HG02623 (cell line): ENCODE data around the gene PAAF1.

Experiments used
- ATAC-seq: cut with Tn5 transposase; IDR thresholded peaks from one replicate; pipeline ENCODE4 v1.9.1; 2021; ENCODE audit warnings: moderate library complexity; ENCODE audit not compliant: unreplicated experiment

PAAF1 gene

GRCh38 chr11:73969991-73970800, 93.4 kb downstream of the PAAF1 start:
- ATAC-seq, result no peak

DNA sequence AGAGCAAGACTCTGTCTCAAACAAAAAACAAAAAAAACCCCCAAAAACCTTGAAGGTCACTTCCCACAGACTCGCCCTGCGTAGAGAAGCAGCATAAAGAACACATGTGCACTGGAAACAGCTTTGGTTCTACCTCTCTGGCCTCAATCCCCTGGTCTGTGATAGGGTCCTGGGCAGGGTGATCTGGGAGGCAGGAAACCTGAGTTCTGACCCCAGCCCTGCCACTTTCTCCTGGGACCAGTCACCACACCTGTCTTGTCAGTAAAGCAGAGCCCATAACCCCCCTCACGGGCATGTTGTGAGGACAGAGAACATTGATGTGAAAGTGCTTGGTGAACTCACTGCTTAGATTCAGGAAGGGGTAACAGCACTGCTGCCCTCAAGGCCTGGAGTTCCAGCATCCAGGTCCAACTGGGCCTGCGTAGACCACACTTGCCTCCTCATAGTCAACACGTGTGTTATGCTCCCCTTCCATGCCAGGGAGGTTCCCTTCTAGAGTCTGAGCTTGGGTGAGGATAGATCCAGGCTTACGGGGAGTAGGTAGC, 94.4 kb downstream of the PAAF1 start:
- ATAC-seq, result no peak

DNA sequence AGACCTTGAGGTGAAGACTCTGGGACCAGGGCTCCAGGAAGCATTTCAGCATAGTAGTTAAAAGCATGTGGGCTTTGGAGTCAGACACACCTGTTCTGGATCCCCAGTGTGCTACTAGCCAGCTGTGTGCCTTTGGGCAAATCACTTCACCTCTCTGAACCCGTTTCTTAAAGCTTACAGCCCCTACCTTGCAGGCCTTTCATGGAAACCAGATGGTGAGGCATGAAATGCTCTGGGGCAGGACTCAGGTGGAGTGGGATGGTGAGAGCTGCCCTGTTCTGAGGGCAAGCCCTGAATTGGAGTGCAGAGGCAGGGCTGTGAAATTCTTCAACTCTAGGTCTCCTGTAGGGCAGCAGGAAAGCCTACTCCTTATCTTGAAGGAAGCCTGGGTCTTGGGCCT, 95.4 kb downstream of the PAAF1 start:
- no peak for ATAC-seq

GRCh38 chr11:73972620-73973449, 96.0 kb downstream of the PAAF1 start:
- no peak for ATAC-seq

- ATAC-seq, result no peak
These were observed 98.0 kb downstream of the PAAF1 start for GRCh38 chr11:73974604-73975478.

- no peak for ATAC-seq
These were observed 98.6 kb downstream of the PAAF1 start for GRCh38 chr11:73975479-73975757.

DNA sequence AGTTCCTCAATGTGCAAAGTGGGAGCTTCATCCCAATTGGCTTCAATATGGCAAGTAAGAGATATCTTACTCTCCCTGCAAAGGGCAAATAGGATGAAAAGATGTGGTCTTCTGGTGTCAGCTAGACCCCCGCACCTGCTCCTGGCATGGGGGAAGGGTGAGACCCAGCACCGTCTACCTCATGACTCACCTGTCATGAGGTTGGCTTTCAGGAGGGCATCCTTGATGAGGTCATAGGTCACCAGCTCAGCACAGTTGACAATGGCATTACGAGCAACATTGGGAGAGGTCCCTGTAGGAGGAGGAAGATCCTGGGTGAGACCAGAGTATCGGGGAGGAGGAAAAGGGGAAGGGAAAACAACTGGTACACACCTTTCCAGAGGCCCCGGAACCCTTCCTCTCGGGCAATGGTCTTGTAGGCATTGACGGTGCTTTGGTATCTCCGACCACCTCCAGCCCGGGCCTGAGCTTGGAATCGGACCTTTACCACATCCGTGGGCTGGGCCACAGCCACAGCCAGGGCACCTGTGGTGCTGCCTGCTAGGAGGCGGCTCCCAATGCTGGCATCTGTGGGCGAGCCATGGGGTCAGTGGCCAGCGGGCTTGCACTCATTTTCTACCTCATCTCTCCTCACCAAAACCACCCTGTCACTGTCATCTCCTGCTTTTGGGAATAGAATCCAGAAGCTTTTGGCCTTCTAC, 99.8 kb downstream of the PAAF1 start:
- ATAC-seq, result no peak

- no peak for ATAC-seq
These were observed 101.2 kb downstream of the PAAF1 start for GRCh38 chr11:73977856-73978519.

DNA sequence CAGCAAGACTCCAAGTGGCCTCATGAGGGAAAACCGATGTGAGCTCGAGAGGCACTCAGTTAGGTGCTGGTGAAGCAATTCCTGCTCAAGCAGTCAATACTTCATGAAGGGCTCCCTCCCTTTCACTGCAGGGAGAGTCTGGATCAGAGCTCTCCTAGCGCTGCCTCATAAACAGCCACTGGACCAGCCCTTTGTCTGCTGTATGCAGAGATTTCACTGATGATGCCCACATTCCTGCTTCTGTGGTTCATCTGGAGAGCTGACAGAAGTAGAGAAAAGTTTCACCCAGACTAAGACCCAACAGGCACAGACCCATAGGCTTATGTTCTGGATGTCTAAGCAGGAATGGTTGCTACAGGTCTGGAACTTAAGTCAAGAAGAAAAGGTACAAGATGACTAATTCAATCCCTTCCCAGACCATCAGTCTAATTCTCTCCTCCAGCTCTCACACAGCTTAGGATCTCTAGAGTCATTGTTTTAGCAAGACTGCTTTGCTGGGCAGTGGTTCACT, 101.8 kb downstream of the PAAF1 start:
- no peak for ATAC-seq

DNA sequence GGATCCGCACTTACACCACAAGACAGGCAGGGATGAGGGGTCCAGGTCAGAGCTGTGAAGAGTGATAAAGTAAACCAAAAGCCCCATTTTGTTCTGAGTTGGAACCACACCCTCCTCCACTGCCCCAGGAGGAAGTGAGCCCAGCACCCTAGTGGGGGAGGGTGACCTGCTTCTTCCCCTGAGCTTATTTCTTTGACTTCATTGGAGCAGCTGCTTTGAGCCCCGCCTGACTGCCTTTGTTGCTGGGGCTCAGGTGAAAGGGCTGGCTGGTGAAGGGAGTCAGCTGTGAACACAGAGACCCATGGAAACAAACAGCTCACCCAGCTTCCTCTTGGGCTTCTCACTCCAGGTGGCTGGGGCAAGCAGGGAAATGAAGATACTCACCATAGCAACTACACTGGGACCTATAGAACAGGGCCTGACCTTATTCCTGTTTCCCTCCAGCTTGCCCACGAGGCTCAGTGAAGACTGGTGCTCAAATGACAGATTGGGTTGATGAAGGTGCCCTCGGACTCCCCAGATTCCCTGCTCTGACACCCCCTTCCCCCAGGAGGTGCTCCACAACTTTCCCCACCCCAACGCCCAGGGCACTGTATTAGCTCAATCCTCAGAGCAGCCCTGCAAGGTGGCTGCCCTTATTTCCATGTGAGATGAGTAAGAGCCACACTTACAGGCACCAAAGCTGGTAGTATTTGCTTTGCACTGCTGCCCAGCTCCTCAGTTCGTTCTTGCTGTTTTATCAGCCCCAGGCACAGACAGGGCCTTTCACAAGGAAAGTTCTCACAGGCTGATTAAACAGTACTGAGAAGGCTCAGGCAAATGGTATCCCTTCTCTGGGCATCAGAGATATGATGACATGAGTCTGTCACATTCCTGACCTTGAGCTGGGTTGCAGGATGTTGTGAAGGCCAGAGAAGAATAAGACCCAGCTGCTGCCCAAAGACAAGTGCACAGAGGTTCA, 103.5 kb downstream of the PAAF1 start:
- peak; percentile 39 for ATAC-seq
